ENCODE measurements around the gene VSX2.

The VSX2 gene

DNA sequence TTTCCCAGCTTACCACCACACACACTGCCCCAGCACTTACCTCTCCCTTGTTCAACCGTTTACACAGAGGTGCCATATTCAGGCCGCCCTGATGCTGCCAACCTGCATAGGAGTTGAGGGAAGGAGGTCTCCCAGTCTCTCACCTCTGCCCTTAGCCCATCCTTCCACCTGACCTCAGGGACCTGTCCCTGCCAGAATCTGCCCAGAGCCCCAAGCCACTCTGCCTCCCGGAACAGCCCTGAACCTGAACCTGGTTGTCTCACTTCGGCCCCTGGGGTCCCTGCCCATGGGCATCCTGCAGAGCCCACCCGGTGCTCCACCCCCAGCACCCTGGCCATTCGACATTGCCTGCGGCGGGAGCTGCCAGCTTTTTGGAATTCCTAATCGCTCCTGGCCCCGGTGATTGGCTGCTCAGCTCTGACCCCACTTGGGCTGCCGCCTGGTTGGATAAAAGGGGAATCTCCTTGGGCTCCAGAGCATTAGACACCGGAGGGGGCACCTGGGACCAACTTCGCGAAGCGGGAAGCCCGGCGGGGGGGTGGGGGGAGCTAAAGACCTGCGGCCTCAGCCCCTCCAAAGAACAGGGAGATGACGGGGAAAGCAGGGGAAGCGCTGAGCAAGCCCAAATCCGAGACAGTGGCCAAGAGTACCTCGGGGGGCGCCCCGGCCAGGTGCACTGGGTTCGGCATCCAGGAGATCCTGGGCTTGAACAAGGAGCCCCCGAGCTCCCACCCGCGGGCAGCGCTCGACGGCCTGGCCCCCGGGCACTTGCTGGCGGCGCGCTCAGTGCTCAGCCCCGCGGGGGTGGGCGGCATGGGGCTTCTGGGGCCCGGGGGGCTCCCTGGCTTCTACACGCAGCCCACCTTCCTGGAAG lies at the start of gene VSX2:
Gene VSX2, plus strand, starts transcription at position 476 of the 874 bp plus-strand sequence. Its CDS starts 113 bp downstream, at position 589.
- FAIRE-seq, result no peak

DNA sequence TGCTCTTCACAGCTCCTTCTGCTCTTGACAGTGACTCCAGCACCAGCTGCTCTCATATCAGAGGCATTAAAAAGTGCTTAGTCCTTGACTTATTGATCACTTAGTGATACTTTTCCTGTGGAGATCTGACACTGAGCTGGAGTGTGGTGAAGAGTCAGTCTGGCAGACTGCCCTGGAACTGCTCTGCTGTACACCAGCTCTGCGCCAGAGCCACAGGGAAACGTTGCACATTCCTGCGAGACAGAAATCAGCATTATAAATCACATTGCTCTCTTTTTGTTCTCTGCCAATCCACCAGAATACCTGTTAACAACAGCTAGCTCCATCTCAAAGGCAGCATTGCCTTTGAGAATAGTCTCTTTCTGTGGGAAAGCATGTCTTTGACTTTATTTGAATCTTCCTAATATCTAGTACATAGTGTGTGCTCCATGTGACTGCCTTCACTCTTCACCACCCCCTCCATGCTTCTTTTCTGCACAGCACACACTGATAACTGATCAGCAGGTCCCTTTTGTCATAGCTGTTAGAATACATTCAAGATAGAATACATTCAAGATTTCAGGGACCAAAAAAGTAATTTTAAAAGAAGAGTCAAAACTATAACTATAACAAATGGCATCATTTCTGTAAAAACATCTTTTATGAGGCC lies 48.2 kb upstream of the VSX2 start:
- FAIRE-seq, result no peak

DNA sequence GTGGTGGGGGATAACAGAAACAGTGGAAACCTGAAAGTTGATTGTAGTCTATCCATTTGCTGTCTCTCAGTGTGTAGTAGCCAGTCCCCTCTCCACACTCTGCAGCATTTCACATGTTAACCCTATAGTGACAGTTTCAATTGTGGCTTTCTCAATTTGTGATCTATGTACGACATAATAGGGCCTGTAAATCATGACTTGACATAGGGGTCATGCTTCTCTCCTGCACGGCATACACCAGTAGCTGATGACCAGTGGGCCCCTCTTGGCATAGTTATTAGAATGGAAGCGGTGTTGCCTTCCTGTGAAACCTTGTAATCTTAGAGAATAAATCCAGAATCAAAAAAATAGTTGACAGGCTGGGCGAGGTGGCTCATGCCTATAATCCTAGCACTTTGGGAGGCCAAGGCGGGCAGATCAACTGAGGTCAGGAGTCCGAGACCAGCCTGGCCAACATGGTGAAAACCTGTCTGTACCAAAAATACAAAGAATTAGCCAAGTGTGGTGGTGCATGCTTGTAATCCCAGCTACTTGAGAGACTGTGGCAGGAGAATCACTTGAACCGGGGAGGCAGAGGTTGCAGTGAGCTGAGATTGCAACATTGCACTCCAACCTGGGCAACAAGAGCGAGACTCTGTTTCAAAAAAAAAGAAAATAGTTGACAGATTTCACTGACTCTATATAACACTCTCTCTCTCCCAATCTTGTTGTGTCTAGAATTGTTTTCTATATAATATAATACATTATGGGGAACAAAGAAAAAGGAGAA lies 44.6 kb upstream of the VSX2 start:
- FAIRE-seq, result no peak

DNA sequence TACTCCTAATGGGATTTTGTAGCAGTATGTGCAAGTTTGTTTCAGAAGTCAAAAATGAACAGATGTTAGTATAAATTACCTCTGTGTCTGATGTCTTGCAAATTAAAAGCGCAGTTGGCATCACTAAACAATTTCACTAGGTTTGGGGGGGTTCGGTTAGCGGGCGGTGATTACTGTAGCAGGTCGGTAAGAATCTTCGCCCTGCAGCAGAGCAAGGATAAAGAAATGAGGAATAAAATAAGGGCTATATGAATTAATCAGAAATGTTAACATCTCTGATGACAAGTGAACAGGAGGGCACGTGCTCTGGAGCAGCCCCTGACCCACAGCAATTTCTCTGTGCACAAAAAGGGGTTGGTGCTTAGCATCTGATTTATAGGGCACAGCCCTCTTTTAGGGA lies 43.6 kb upstream of the VSX2 start:
- FAIRE-seq, result no peak

DNA sequence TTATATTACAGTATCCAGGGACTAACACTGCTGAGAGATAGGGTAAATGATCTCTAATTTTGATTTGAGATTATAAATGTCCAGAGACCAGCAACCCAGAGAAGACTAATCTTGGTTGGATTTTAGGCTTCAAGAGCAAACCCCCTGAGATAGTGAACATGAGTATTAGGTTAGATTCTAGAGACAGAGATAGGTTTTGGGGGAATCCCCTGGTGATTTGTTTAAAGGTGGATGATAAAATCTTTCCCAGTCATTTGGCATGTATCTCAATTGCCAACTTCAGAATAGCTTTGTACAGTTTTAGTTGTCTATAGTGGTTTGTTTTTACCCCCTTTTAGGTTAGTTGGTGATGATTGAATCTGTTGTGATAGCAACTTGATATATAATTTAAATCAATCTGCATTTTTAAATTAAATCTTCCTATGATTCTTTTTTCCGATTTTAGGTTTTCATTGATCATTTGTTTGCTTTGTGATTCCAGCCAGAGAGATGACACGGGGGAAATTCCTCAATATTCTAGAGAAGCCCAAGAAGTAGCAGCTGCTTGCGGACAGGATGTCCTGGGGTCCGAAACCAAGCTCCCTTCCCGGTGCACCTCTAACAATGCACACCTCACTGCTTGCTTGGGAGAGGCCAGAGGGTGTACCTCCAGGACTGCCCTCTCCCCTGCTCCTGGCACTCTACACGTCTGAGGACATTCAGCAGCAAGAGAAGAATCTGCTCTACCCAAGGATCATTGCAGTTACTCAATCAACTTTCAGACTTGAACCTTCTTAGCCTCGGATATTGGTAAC lies 40.6 kb upstream of the VSX2 start:
- FAIRE-seq, result no peak

DNA sequence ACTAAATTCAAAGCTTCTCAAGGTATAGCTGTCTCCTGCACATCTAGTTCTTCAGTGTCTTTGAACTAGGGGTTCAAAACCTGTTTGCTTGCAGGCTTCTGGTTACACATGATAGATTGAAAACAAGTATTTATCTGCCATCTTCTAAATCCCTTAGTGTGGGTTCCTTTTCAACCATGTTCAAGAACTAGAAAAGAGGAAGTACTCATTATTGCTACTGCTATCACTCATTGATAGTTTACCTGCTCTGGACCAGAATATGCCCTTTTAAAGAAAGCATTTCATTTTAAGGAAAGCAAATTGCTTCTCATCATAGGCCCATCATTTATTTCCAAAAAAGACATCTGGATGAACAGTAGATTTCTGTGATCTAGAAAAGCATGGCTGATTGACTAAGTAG lies 37.1 kb upstream of the VSX2 start:
- FAIRE-seq, result no peak

DNA sequence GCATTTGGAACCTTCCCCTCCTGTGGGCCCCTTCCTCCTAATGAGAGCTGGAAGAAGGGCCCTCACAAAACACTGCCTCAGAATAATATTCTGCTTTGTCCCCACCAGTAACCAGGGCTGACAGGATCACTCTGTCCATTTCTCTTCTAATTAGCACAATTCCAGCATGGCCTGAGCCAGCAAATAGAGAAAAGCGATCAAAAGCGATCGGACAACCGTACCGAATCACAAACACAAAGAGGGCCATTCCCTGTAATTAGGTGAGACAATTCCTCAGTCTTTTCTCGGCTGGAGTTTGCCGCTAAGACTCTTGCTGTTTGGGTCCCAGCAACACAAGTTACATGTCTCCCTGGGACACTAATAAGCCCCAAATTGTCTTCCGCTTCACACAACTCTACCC lies 35.6 kb upstream of the VSX2 start:
- no peak for FAIRE-seq

DNA sequence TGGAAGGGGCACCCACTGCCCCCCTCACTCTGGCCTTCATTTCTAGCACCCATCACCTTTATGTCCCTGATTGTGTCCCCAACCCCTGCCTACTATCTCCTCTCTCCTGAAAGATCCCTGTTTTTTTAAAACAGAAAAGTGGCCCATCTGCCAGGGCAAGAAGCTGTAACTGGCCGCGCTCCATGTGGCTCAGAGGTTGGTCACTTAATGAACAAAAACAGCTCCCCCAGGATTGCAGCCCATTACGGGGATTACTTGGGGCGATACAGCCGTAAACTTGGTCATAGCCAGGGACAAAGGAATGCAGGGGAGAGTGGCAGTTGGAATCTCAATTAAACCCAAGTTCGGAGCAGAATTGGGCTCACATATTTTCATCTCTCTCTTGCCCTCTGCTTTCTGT lies 34.8 kb upstream of the VSX2 start:
- FAIRE-seq, result no peak

DNA sequence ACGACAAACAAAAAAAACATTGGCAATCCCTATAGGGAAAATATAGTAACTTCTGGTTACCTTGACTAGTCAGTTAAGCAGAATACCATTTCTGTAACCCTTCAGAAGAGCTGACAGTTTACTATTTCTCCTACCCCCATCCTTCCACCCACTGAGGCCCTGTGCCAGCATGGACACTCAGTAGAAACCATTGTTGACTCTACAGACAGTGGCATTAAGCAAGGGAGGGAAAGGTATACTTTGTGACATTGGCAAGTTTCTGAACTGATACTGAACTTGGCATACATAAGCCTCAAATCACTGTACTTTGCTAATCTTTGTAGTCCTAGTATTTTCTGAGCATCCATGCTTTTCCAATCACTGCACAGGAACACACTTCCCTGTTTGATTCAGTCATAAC lies 33.4 kb upstream of the VSX2 start:
- FAIRE-seq, result no peak

DNA sequence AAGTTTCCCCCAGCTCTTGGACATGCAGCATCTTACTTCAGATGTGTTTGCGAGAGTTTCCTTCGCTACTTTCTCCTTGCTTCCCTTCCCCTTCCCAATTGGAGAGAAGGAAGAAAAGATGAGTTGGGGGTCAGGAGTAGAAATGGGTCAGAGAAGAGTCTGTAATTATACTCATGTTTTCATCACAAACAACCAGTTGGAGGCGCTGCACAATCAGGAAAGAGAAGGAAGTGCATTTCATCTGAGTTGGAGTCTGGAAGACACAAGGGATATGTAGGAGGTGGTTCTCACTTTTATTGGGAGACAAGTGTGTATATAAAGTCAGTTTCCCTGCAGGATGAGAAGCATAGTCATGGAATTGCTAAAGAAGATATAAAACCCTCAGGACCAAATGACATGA lies 31.3 kb upstream of the VSX2 start:
- FAIRE-seq, result no peak

DNA sequence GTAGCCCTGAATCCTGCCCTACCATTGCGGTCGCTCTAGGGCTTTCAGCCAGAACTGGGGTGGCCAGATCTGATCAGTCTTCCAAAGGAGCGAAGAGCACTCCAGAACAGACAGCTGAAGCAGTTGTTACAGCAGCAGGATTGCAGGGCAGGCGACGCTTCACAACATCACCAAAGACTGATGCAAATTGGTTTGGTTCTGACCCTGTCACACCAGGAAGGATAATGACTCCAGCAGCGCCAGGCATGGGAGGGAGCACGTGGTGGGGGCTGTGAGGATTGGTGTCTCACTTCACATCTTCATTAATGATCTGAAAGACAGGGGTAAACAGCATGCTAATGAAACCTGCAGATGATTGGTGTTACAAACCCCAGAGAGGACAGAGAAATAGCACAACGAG lies 30.6 kb upstream of the VSX2 start:
- FAIRE-seq, result no peak

DNA sequence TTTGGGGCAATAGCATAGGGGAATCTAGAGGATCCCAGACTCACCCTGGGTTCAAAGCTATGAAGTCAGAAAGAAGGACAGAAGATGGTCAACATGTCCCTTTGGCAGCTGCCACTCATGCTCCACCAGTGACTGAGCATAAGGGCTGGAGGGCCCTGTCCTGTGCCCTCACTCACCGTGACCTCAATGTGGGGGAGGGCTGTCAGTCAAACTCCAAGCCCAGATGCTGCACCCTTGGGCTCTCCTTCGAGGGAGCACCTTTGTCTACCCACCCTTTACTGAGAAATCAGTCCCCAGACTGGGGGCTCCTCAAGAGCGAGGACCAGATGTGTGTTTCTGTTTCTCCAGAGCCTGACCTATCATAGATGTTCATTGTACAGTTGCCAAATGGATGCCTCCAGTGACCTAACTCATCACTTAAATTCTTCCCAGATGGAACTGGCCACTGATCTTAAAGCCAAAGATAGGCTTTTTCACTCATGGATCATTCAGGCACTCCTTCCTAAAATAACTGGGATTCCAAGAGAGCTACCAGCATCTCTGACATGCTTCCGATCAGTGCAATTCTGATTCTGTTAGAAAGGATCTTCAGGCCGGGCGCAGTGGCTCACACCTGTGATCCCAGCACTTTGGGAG lies 27.2 kb upstream of the VSX2 start:
- no peak for FAIRE-seq

DNA sequence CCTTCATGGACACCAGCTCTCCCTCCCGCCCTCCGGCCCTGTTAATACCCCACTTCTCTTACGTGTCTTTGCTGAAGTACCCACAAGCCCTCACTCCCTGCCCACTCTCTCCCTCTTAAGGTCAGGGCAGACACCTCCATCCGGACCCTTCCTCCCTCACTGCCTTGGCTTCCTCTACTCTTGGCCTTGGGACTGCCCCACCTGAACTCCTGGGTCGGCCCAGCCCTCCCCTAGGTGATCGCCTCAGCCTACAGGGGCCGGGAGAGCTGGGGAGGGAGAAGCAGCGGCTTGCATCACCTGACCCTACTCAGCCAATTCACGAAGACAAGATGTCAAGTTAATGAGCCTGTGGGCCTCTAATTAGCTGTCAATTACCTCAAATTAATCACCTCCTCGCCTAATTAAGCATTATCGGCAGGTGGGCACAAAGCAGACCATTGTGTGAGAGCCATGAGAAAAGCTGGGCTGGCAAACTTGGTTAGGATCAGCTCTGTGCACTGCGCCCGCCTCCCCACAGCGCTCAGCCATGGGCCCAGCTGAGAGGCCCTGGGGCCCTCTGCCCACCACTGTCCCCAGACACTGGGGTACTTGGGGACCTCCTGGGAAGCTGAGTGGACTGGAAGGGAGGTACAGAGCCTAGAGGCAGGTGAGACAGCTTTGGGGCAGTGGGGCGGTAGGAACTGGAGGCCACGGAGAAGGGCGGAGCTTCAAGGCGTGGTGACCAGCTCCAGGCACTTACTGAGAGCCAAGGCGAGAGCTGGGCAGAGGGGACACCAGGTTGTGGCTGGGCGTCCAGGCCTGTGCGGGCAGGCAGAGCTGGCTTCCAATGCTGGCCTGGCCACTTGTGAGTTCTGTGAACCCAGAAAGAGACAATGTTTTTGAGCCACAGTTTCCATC lies 25.1 kb upstream of the VSX2 start:
- no peak for FAIRE-seq

DNA sequence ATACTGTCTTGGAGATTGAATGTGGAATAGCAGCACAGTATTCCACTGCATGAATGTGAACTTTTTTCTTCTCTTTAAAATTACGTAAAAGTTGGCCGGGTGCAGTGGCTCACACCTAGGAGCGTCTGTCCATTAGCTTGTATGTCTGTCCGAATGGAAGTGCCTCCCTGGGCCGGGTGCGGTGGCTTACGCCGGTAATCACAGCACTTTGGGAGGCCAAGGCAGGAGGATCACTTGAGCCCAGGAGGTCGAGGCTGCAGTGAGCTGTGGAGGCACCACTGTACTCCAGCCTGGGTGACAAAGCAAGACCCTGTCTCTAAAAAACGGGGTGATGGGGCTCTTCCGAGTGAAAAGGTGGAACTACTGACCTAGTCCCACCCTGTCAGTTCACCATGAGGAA lies 22.6 kb upstream of the VSX2 start:
- FAIRE-seq, result no peak

DNA sequence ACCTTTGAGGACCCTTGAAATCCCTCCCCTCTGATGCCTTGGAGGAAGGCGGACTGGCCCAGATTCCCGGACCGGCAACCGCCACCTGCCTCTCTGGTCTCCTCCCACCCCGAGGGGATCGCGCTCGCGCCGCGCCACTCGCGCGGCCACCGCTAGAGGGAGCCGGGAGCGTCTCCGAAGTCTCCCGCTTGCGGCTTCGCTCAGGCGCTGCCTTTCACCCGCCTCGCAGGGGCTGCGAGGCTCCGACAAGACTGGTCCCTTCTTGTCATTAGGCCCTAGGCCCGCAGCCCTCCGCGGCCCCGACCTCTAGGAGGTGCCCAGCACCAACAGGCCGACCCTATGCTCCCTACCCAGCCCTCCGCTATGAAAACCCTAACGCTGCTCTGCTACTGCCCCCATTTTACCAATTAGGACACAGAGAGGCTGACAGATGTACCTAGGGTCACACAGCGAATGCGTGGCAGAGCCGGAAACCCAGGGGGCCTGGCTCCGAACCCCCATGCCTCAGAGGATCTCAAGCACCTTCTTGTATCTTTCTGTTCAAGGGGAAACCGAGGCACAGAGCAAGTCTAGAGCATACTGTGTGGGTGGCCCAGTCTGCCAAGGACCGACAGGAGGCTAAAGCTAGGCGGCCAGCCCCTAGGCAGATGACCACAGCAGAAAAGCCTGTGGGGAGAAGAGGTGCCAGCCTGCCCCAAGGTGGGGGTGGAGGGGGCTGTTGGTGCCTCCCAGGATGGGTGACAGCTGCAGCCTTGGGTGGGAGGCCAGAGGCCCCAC lies 21.4 kb upstream of the VSX2 start:
- FAIRE-seq, result no peak

DNA sequence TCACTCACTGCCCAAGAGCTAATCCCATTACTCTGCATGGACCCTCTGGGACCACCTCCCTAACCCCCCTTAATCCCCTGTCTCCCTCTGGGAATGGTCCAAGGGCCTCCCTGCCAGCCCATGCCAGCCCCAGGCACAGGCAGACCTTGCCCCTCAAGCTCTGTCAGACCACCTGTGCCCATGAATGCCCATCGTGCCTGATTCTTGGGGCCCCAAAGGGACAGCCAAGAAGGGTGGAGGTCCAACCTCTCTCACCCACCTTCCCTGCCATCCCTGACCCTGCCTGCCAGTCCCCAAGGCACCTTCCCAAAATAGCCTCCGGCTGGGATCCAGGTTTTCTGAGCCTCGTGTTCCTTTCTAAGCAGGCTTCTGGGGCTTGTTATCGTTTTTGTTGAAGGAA lies 20.8 kb upstream of the VSX2 start:
- no peak for FAIRE-seq

DNA sequence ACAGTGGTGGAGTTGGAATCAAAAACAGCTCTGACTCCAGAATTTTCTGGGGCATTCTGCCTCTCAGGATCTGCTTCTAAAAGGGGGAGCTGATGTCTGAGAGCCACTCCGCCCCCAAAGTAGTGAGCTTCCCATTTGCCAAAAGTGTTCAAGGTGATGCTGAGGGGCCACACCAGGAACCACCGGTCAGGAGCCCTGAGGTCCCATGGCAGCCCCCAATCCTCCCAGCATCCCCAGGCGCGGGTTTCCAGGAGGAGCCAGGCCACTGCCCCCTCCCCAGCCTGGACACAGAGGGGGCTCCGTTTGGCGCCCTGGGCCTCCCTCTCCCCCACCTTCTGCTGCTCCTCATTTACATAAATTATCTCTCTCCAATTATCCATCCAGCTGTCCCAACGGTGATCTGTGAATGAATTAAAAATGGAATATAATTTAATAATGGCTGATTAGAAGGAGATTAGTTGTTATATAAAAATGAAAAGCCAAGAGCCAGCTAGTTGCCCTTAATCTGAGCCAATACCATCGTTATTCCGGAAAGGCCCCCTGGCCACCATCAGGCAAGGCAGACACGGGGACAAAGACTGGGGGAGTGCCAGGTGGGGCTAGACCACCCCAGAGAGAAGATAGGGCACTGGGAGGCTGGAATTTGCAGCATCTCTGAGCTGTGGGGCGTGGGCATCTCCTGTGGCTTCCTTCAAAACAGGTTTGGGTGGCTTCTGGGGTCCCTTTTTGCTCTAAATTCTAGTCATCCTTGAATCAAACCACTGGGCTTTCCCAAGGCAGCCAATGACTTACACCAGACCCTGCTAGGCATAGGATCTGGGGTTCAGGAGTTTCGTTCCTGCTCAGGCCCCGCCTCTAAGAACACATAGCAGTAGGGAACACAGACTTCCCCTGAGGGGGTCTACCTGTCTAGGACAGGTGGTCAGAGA lies 19.7 kb upstream of the VSX2 start:
- FAIRE-seq, result no peak

DNA sequence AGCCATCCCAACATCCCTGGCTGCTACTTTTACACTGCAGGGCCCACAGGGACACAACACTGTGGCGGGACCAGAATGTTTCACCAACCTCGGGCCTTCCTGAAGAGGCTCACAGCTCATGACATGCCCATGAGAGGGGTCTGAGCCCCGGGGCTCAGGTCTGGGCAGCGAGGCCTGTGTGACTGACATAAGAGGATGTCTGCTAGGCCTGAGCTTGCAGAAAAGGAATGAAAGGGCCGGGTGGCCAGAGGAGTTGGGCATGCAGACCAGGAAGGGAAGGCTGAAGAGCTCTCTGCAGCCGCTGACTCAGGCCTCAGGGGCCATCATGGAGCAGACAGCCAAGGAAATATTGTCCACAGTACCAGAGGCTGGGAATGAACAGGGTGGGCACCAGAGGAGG lies 18.3 kb upstream of the VSX2 start:
- no peak for FAIRE-seq

DNA sequence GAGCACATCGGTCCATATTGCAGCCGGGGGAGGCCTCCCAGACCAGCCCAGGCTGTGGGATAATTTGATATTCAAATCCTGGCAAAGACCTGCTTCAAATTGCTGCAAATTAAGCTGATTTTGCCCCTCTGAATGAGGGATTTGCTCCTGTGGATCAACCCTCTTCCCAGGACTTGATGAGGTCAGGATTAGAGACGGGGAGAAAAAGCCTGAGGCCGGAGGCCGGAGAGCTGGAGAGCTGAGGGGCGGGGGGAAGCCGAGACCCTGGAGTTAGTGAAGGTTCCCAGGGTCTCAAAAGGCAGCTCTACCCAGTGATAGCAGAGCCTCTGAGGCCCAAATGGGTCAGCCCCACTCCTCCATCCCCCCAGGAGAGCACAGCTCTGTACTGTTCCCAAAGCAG lies 17.5 kb upstream of the VSX2 start:
- FAIRE-seq, result no peak
